SIG-M5 treated with dmso at 0.1 percent for 504 hours (cell line): ENCODE data around the gene CLEC4E.
"Not testable (repeated sequence)": the region's sequence is repeated elsewhere in the genome, so short reads cannot be mapped to it uniquely, and the experiment has no call there.

ENCODE experiments used
- DNase-seq: peaks from one replicate; lab custom pipeline; 2025; ENCODE audit not compliant: unreplicated experiment; lab: John Stamatoyannopoulos, UW

Gene CLEC4E

DNA sequence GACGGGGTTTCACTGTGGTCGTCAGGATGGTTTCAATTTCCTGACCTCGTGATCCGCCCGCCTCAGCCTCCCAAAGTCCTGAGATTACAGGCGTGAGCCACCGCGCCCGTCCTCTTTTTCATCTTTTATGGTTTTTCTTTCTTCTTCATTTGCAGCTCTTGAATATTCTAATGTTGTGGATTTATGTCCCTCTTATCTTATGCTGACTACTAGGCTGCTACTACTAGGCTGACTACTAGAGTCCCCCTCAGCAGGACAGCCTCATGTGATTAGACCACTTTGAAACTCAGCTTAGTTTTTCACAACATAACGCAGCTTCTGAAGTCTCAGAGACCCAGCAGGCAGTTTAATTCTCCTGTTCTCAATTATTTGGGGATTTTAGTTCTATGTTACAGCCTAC lies 857 bp upstream of the CLEC4E start:
- no peak for DNase-seq

DNA sequence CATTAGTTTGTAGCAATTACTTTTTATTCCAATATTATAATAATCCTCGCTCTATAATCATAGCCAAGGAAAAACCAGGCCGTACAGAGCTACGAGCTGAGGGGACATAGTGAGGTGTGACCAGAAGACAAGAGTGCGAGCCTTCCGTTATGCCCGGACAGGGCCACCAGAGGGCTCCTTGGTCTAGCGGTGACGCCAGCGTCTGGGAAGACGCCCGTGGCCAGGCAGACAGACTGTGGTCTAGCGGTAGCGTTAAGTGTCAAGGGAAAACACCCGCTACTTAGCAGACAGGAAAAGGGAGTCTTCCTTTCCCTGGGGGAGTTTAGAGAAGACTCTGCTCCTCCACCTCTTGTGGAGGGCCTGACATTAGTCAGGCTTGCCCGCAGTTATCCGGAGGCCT lies 2.9 kb downstream of the CLEC4E start:
- not testable (repeated sequence) for DNase-seq

DNA sequence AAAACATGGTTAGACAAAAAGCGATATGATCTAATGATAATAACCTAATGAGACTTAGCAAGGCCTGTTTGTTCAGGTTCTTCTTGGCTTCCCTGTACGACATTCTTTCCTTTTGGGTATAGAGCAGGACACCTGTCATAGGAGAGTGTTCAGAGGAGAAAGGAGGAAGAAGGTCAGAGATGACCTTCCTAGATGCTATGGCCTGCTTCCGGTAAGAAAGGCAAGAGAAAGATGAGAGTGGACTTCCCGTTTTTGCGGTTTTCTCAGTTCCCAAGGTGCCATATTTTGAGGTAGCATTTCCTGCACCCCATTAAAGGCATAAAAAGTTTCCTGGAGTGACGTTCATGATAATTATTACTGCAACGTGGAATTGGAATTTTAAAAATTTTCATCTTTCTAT lies 8.7 kb downstream of the CLEC4E start:
- no peak for DNase-seq

DNA sequence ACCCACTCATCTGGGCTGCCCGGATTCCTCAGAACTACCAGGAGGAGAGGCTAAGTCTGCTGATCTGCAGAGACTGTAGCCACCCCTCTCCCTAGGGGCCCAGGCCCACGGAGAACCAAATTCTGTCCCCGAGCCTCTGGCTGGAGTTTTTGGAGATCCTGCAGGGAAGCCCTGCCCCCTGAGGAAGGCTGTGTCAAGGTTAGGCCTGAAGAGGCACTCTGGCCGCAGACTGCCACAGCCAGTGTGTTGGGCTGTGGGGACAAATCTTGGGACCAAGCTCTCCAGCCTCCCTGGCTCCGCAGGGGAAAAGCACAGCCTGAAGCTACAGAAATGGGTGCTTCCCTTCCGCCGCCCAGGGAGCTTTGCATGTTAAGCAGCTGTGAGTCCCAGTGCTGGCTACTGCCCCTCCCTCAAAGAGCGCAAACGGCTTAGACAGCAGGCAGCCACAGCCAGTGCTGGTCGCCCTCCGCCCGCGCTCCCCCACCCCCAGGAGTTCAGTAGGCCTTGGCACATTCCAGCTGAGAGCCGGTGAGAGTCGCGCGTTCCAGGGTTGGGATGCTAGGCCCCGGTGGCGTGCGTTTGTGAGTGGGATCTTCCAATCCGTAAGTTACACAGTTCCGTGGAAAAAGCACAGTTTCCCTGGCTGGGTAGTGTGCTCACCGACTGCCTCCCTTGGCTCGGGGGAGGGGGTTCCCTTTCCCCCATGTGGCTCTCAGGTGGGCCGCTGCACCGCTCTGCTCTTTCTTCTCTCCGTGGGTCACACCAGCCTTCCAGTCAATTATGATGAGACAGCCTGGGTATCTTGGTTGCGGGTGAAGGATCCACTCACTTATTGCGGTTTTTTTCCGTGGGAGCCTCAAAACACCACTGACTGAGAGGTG lies 13.2 kb downstream of the CLEC4E start:
- no peak for DNase-seq

DNA sequence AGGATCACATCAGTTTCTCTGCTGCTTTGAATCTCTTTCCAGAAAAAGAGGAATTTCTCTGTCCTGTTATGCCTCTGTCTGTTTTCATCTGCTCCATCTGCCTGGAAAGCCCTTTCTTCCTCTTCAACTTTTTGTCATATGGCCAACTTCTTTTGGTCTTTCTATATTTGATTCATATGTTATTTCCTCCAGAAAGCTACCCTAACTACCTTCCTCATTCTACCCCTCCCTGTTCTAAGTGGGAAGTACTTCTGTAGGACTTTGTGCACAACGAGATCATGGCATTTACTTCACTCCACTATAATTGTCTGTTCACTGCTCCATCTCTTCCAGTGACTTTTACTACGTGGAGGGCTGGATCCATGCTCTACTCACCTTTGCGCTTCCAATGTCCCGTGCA lies 21.5 kb downstream of the CLEC4E start:
- peak; percentile 44 for DNase-seq

DNA sequence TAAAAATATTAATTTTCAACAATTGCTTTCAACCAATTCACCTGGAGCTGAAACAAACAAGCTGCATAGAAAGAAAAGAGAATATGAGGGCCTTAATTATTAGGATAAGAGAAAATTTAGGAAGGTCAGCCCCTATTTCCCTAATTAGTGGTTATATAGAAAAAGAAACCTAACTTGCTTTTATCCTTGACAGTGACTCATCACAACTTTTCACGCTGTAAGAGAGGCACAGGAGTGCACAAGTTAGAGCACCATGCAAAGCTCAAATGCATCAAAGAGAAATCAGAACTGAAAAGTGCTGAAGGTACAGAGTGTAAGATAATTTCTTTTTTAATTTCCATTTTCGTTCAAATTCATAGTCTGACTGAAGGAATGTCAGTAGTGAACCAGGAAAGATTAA lies 22.7 kb downstream of the CLEC4E start:
- no peak for DNase-seq

- DNase-seq, result peak; percentile 67
Observed at GRCh38 chr12:8513256-8513655, 27.4 kb downstream of the CLEC4E start, which contains the start of gene CLEC4D. Gene CLEC4D, plus strand, starts transcription at chr12:8513503. Its CDS starts 230 bp downstream, at chr12:8513733.

DNA sequence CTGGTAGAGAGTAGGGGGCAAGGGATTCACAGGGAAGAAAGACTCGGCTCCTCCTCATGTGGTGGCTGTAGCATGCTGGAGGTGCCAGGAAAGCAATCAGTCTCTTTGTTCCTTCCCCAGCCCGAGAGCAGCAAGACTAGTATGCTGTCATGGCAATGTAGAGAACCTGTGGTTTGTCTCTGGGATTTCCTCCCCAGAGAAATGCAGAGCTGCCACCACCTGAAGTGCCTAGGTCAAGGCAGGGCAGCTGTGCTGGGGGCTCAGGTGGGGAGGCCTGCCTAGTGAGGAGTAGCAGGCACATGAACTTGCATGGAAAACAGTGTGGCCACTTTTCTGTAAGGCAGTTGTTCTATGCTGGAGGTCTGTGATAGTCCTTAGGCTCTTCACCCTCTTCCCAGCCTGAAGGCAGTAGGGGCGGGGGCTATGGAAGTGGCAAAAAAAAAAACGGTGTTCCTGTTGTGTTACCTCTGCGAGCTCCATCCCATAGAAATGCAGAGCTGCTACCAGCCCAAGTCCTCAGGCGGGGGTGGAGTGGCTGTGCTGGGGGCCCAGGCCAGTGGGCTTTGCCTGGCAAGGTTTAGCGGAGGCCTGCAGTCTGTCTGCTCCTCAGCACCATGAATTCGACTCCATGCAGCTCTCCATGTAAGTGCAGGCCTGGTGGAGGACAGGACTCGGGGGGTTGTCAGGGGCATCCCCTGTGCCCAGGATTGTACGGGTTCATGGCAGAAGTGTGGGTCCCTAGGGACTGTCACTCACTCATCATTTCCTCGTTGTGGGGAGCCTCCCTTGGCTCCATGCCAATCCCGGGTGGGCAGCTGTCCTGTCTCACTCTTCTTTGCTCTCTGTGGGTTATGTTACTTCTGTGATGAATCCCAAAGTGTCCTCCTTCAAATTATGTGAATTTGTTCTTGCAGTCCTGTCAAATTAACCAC lies 31.5 kb downstream of the CLEC4E start:
- DNase-seq, result no peak

- no peak for DNase-seq
Observed at GRCh38 chr12:8508223-8508622, 32.5 kb downstream of the CLEC4E start.

DNA sequence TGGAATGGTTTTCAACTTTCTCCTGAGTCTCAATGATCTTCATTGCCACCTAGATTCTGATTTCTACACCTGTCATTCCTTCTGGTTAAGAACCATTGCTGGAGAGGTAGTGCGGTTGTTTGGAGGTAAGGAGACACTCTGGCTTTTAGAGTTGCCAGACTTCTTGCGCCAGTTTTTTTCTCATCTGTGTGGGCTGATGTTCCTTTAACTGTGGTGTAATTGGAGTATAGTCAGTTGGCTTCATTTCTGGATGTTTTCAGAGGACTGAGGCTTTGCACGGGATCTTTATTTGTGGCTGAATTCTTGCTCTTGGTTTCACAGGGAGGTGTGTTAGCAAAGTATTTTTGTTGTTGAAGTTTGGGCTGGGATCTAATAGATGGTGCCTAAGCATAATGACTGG lies 33.1 kb downstream of the CLEC4E start:
- DNase-seq, result no peak

GRCh38 chr12:8504351-8504750 lies 36.4 kb downstream of the CLEC4E start:
- no peak for DNase-seq

DNA sequence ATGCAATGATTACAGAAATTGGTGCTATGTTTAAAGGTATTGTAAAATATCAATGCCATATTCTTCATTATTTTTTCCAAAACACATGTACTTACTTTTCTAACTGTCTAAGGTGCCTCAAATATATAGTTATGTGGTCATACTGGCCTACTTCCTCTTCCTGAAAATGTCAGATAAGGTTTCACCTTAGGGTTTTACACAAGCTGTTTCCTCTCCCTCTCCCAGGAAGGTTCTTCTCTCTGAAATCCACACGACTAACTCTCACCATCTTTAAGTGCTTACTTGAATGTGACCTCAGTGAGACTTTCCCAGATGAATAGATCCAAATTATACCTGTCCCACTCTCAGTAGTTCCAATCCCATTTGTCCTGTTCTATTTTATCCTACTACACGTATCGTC lies 39.0 kb downstream of the CLEC4E start:
- DNase-seq, result peak; percentile 41

GRCh38 chr12:8499616-8500015 lies 41.1 kb downstream of the CLEC4E start:
- DNase-seq, result no peak

DNA sequence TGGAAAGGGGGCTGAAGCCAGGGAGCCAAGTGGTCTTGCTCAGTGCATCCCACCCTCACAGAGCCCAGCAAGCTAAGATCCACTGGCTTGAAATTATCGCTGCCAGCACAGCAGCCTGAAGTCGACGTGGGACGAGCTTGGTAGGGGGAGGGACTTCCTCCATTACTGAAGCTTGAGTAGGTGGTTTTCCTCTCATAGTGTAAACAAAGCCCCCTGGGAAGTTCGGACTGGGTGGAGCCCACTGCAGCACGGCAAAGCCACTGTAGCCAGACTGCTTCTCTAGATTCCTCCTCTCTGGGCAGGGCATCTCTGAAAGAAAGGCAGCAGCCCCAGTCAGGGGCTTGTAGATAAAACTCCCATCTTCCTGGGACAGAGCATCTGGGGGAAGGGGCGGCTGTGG lies 44.6 kb downstream of the CLEC4E start:
- DNase-seq, result not testable (repeated sequence)

DNA sequence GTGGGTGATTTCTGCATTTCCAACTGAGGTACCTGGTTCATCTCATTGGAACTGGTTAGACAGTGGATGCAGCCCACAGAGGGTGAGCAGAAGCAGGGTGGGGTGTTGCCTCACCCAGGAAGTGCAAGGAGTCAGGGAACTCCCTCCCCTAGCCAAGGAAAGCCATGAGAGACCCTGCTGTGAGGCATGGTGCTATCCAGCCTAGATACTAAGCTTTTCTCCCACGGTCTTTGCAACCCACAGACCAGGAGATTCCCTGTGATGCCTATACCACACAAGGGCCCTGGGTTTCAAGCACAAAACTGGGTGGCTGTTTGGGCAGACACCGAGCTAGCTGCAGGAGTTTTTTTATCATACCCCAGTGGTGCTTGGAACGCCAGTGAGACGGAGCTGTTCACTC lies 45.0 kb downstream of the CLEC4E start:
- DNase-seq, result not testable (repeated sequence)

DNA sequence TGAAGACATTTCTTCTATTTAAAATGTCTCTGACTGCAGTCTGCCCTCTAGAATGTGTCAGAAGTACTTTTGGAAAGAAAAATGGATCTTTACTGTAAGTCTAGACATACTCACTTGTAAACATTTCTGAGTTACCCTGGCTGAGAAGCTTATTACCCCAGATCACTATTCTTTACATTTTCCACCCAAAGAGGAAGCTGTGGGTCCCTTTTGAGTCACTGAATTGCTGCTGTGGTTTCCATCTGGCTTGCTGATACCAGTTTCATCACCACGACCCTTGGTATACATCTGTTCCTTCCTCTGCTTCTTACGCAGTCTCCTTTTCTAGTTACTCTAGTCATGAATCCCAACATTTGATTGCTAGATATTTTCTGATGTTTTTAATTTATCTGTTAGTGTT lies 47.6 kb downstream of the CLEC4E start:
- peak; percentile 99 for DNase-seq

DNA sequence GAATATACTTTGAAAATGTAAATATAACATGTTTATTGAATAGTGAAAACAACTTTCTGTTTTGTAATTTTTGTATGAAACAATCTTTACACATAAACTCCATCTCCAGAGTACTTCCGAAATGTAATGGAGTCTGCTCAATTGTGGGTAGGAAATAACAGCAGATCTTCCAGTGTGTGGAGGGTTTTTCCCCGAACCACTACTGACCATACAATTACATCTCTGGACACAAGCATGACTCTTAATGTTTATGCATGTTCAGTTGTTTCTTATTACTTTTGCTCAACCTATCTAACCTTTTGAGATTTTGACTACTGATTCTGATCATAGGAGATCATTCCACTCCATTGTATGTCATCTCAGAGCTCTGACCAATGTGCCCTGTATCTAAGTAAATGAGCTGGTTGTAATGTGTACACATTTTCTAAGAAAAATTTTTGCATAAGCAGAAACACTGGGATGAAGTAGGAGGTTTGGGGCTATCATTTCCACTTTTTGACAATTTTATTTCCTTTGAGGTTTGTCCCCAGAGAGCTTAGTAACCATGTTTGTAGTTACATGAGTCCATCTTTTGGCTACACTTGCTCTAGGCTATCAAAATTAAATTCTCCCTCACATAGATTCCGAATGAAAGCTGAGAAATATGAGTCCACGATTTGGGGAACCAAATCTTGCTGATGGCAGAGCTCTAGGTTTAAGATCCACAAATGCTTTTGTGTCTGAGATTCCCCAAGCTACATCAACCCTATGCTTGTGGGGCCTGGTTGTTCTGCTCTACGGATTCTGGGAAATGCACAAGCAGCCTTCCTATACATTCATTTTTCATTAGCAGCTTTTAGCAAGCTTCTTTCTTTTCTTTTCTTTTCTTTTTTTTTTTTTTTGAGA lies 48.8 kb downstream of the CLEC4E start:
- no peak for DNase-seq
